ENCODE data around the gene IL13RA1. TPM values are rescaled to one million over a fixed set of nuclear protein-coding genes. Genes with fewer than 3 reads are reported as not detected.

Gene IL13RA1
- total and polyA plus RNA-seq, 4 donors, result 31.2 to 137 (median 44.5) TPM

GRCh38 chrX:118717678-118718391, 9.6 kb upstream of the IL13RA1 start:
- TF ChIP-seq CTCF (IDR thresholded peaks at IDR 0.05; ENCODE audit: low read depth, low read length, missing input control) (no peak), SP1 (IDR thresholded peaks at IDR 0.05) (no peak), FOXA1 (IDR thresholded peaks at IDR 0.05) (no peak), FOXA2 (IDR thresholded peaks at IDR 0.05) (no peak), JUND (IDR thresholded peaks at IDR 0.05) (no peak), GABPA (IDR thresholded peaks at IDR 0.05 in 1 of 2, conservative IDR thresholded peaks at IDR 0.05 in 1 of 2) (no peak), RAD21 (IDR thresholded peaks at IDR 0.05) (no peak), RXRA (IDR thresholded peaks at IDR 0.05) (no peak), EGR1 (IDR thresholded peaks at IDR 0.05; ENCODE audit: low read depth in 2 of 2) (no peak), HNF4A (conservative IDR thresholded peaks at IDR 0.05) (no peak), YY1 (IDR thresholded peaks at IDR 0.05) (no peak), NR2F2 (IDR thresholded peaks at IDR 0.05) (no peak), HNF4G (IDR thresholded peaks at IDR 0.05) (no peak), ZBTB33 (IDR thresholded peaks at IDR 0.05) (no peak), ATF3 (IDR thresholded peaks at IDR 0.05) (no peak), TAF1 (conservative IDR thresholded peaks at IDR 0.05) (no peak)
- TF ChIP-seq, protein P1, sequence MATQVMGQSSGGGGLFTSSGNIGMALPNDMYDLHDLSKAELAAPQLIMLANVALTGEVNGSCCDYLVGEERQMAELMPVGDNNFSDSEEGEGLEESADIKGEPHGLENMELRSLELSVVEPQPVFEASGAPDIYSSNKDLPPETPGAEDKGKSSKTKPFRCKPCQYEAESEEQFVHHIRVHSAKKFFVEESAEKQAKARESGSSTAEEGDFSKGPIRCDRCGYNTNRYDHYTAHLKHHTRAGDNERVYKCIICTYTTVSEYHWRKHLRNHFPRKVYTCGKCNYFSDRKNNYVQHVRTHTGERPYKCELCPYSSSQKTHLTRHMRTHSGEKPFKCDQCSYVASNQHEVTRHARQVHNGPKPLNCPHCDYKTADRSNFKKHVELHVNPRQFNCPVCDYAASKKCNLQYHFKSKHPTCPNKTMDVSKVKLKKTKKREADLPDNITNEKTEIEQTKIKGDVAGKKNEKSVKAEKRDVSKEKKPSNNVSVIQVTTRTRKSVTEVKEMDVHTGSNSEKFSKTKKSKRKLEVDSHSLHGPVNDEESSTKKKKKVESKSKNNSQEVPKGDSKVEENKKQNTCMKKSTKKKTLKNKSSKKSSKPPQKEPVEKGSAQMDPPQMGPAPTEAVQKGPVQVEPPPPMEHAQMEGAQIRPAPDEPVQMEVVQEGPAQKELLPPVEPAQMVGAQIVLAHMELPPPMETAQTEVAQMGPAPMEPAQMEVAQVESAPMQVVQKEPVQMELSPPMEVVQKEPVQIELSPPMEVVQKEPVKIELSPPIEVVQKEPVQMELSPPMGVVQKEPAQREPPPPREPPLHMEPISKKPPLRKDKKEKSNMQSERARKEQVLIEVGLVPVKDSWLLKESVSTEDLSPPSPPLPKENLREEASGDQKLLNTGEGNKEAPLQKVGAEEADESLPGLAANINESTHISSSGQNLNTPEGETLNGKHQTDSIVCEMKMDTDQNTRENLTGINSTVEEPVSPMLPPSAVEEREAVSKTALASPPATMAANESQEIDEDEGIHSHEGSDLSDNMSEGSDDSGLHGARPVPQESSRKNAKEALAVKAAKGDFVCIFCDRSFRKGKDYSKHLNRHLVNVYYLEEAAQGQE (IDR thresholded peaks at IDR 0.05), result no peak
- TF ChIP-seq, protein P2, sequence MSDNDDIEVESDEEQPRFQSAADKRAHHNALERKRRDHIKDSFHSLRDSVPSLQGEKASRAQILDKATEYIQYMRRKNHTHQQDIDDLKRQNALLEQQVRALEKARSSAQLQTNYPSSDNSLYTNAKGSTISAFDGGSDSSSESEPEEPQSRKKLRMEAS (IDR thresholded peaks at IDR 0.05), result no peak
- no peak overlapping the region for H3K4me3 ChIP-seq (ENCODE audit: low read depth in 1 of 3, low read length in 3 of 3)
- no peak overlapping the region for H3K9ac ChIP-seq (ENCODE audit: low read depth in 1 of 2, low read length in 2 of 2)
- no peak for DNase-seq (ENCODE audit: low spot score)
- no peaks in the 10 kb centered on the region for H3K4me1 ChIP-seq (ENCODE audit: control insufficient read depth in 4 of 4, insufficient read depth in 4 of 4, low read length in 3 of 4)
- H3K36me3 ChIP-seq (ENCODE audit: control insufficient read depth in 4 of 4, insufficient read depth in 3 of 4, low read depth in 1 of 4, low read length in 3 of 4), result no peaks in the 10 kb centered on the region
- H3K27ac ChIP-seq (ENCODE audit: low read depth in 1 of 2, low read length in 2 of 2), result no peak overlapping the region
- no peaks in the 10 kb centered on the region for H3K9me3 ChIP-seq (ENCODE audit: control insufficient read depth in 4 of 4, low read length in 3 of 4)
- H3K27me3 ChIP-seq (ENCODE audit: control insufficient read depth in 4 of 4, insufficient read depth in 4 of 4, low read length in 3 of 4), result no peaks in the 10 kb centered on the region
- WGBS, result 91% methylated on average over 13 of the region's 13 CpGs

Measured in liver (tissue), 9 donors.